Fibroblast of lung (primary cell): Measurements from ENCODE around the gene HSPA6.
"Not testable (repeated sequence)": the region's sequence is repeated elsewhere in the genome, so short reads cannot be mapped to it uniquely, and the experiment has no call there.

Experiments used
- EZH2 ChIP-seq: IDR thresholded peaks from 2 replicates; pipeline ENCODE4 v1.5.1; 2012; ENCODE audit warnings: low read length, control low read depth, mild to moderate bottlenecking; ENCODE audit errors: missing control alignments
- TF ChIP-seq, protein P1 (sequence below), 2 donors: IDR thresholded peaks in 1 of 2; conservative IDR thresholded peaks in 1 of 2; 1 replicate in 1 of 2; 2 replicates in 1 of 2; pipeline ENCODE4 v1.5.1; 2011 to 2012; ENCODE audit warnings: low read length in 2 of 2, control low read depth in 1 of 2, inconsistent platforms in 1 of 2, low read depth in 1 of 2, mild to moderate bottlenecking in 1 of 2

DNA sequence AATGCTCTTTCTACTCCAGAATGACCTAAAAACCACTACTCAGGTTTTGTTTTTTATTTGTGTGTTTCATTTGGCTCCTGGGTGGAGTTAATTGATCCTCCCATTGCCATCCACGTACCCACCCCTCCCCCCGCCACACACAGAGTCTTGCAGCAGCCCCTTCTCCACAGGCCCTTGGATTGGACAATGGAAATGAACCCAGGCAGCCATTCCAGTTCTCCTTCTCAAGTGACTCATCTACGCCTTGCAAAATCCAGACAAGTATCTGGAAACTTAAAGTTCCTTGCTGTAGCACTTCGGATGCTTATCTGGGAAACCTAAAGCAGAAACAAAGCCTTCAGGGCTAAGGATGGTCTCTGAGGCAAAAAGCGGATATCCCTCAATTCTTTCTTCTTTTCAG, 26.6 kb downstream of the HSPA6 start:
- TF ChIP-seq EZH2: not testable (repeated sequence)
- TF ChIP-seq, protein P1, sequence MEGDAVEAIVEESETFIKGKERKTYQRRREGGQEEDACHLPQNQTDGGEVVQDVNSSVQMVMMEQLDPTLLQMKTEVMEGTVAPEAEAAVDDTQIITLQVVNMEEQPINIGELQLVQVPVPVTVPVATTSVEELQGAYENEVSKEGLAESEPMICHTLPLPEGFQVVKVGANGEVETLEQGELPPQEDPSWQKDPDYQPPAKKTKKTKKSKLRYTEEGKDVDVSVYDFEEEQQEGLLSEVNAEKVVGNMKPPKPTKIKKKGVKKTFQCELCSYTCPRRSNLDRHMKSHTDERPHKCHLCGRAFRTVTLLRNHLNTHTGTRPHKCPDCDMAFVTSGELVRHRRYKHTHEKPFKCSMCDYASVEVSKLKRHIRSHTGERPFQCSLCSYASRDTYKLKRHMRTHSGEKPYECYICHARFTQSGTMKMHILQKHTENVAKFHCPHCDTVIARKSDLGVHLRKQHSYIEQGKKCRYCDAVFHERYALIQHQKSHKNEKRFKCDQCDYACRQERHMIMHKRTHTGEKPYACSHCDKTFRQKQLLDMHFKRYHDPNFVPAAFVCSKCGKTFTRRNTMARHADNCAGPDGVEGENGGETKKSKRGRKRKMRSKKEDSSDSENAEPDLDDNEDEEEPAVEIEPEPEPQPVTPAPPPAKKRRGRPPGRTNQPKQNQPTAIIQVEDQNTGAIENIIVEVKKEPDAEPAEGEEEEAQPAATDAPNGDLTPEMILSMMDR (conservative IDR thresholded peaks at IDR 0.05 in 1 of 2, IDR thresholded peaks at IDR 0.05 in 1 of 2; ENCODE audit: low read depth in 1 of 2, low read length in 2 of 2): not testable (repeated sequence)
